HepG2 (cell line): Measurements from ENCODE around the gene KIFAP3. TPM values are rescaled to one million over a fixed set of nuclear protein-coding genes. Genes with fewer than 3 reads are reported as not detected.
A peak's percentile ranks its signal among the peaks of the same experiment; 100 is the strongest.

Experiments used
- CBX5 ChIP-seq: sonication (generic); formaldehyde crosslinking; IDR thresholded peaks from 2 replicates; pipeline ENCODE4 v1.4.0; 2020; ENCODE audit warnings: missing genetic modification reagents, borderline replicate concordance
- DPF2 ChIP-seq: sonication (generic); formaldehyde crosslinking; IDR thresholded peaks from 2 replicates; pipeline ENCODE4 v1.4.0; 2020; ENCODE audit warnings: mild to moderate bottlenecking, low read depth, missing genetic modification reagents, borderline replicate concordance
- EHMT2 ChIP-seq: fragments of 200-600 bp; sonication (generic); IDR thresholded peaks from 2 replicates; pipeline ENCODE4 v1.7.0; 2017; ENCODE audit warnings: antibody characterized with exemption, low read depth, low read length, borderline replicate concordance
- GABPA ChIP-seq, 2 experiments: IDR thresholded peaks; 2 replicates each; pipeline ENCODE4 v1.6.1; 2011 to 2016; ENCODE audit warnings: low read depth in 2 of 2, low read length in 1 of 2, missing biosample characterization in 1 of 2, missing genetic modification characterization in 1 of 2
- GTF2F1 ChIP-seq: fragments of 150-350 bp; IDR thresholded peaks from 2 replicates; pipeline ENCODE4 v1.6.1; 2014; ENCODE audit warnings: low read length
- KAT7 ChIP-seq: IDR thresholded peaks from 2 replicates; pipeline ENCODE4 v1.6.1; 2018; ENCODE audit warnings: borderline replicate concordance, missing compliant biosample characterization
- PPARG ChIP-seq: conservative IDR thresholded peaks from 2 replicates; pipeline ENCODE4 v1.6.1; 2016; ENCODE audit warnings: missing biosample characterization, missing genetic modification reagents
- PRDM4 ChIP-seq: sonication (generic); formaldehyde crosslinking; IDR thresholded peaks from 2 replicates; pipeline ENCODE4 v1.9.0; 2021; ENCODE audit warnings: missing genetic modification reagents, borderline replicate concordance
- RBFOX2 ChIP-seq: fragments of 200-400 bp; formaldehyde crosslinking; IDR thresholded peaks from 2 replicates; pipeline ENCODE4 v1.6.1; 2017; ENCODE audit warnings: low read depth, mild to moderate bottlenecking, low read length
- RBM22 ChIP-seq: fragments of 200-400 bp; formaldehyde crosslinking; optimal IDR thresholded peaks from 2 replicates; pipeline ENCODE3; 2017; ENCODE audit warnings: mild to moderate bottlenecking, low read length, moderate library complexity
- SETDB1 ChIP-seq: sonication (generic); formaldehyde crosslinking; IDR thresholded peaks from 2 replicates; pipeline ENCODE4 v1.5.1; 2020; ENCODE audit warnings: missing genetic modification reagents, mild to moderate bottlenecking, borderline replicate concordance
- SMARCE1 ChIP-seq: fragments of 450-650 bp; IDR thresholded peaks from 2 replicates; pipeline ENCODE4 v1.6.1; 2017; ENCODE audit warnings: borderline replicate concordance
- TEAD3 ChIP-seq: optimal IDR thresholded peaks from 2 replicates; pipeline ENCODE3; 2016; ENCODE audit warnings: borderline replicate concordance
- THAP11 ChIP-seq: IDR thresholded peaks from 2 replicates; pipeline ENCODE4 v1.6.1; 2016; ENCODE audit warnings: missing biosample characterization, missing genetic modification reagents
- ZBTB26 ChIP-seq: IDR thresholded peaks from 2 replicates; pipeline ENCODE4 v1.6.1; 2016; ENCODE audit warnings: missing compliant biosample characterization, missing genetic modification reagents, borderline replicate concordance
- ZBTB34 ChIP-seq: sonication (generic); formaldehyde crosslinking; IDR thresholded peaks from 2 replicates; pipeline ENCODE4 v1.8.0; 2022; ENCODE audit warnings: mild to moderate bottlenecking, missing genetic modification reagents
- ZBTB8A ChIP-seq: sonication (generic); formaldehyde crosslinking; IDR thresholded peaks from 2 replicates; pipeline ENCODE4 v1.4.0; 2020; ENCODE audit warnings: mild to moderate bottlenecking, low read depth, missing genetic modification reagents, borderline replicate concordance
- ZNF383 ChIP-seq: sonication (generic); formaldehyde crosslinking; IDR thresholded peaks from 2 replicates; pipeline ENCODE4 v1.4.0; 2020; ENCODE audit warnings: missing genetic modification reagents, mild to moderate bottlenecking, borderline replicate concordance
- ZNF564 ChIP-seq: sonication (generic); formaldehyde crosslinking; IDR thresholded peaks from 2 replicates; pipeline ENCODE4 v1.8.1; 2023; ENCODE audit warnings: mild to moderate bottlenecking, missing genetic modification reagents
- ZNF670 ChIP-seq: sonication (generic); formaldehyde crosslinking; IDR thresholded peaks from 2 replicates; pipeline ENCODE4 v1.8.0; 2022; ENCODE audit warnings: mild to moderate bottlenecking, missing genetic modification reagents, borderline replicate concordance
- ZNF7 ChIP-seq: IDR thresholded peaks from 2 replicates; pipeline ENCODE4 v1.6.1; 2016; ENCODE audit warnings: missing biosample characterization, missing genetic modification reagents
- ZNF747 ChIP-seq: sonication (generic); formaldehyde crosslinking; IDR thresholded peaks from 2 replicates; pipeline ENCODE4 v1.8.1; 2023; ENCODE audit warnings: missing genetic modification reagents, mild to moderate bottlenecking, borderline replicate concordance
- ZZZ3 ChIP-seq: sonication (generic); formaldehyde crosslinking; IDR thresholded peaks from 2 replicates; pipeline ENCODE4 v1.4.0; 2020; ENCODE audit warnings: missing genetic modification reagents, mild to moderate bottlenecking, borderline replicate concordance
- polyA plus RNA-seq, 8 experiments: library from polyadenylated mRNA; depleted of rRNA in 3 of 8; stranded (reverse) in 7 of 8; unstranded in 1 of 8; fragments of >200 nt; fragmentation: Illumina TruSeq in 4 of 8; extraction: Trizol in 4 of 8; gene quantifications; 2 replicates each; pipeline versions ENCODE4 v1.2.1 to v1.2.3, GENCODE V29; 2011 to 2016; ENCODE audit warnings: low read depth in 4 of 8, missing spikeins in 1 of 8, mixed read lengths in 1 of 8; ENCODE audit not compliant: insufficient read depth in 1 of 8
- total RNA-seq, 5 experiments: library from RNA; depleted of rRNA; stranded (reverse); fragments of >200 nt; fragmentation: Illumina TruSeq; extraction: Trizol; gene quantifications; 2 replicates each; pipeline ENCODE4 v1.2.3, GENCODE V29; 2016; ENCODE audit warnings: low read depth in 1 of 5
- TF ChIP-seq, protein P1 (sequence below): sonication (generic); formaldehyde crosslinking; IDR thresholded peaks from 2 replicates; pipeline ENCODE4 v1.5.1; 2020; ENCODE audit warnings: missing genetic modification reagents, mild to moderate bottlenecking, borderline replicate concordance

KIFAP3 gene
- total and polyA plus RNA-seq, 2 of the 13 experiments (the other 11 are each of a cell fraction or from before 2014, with no cell fraction given): 3.4 to 10.0 TPM

GRCh38 chr1:170074250-170075157, at the start of gene KIFAP3 (continued):
- TF ChIP-seq EHMT2: no peak
- peak; percentile 36; the same call in 1 of the 2 replicates for TF ChIP-seq CBX5 (CRISPR knock-in tag)
- TF ChIP-seq SMARCE1: no peak
- no peak for TF ChIP-seq PPARG (CRISPR knock-in tag)
- no peak for TF ChIP-seq ZBTB34 (CRISPR knock-in tag)
- no peak for TF ChIP-seq ZNF564
- TF ChIP-seq DPF2: no peak
- TF ChIP-seq, protein P1, sequence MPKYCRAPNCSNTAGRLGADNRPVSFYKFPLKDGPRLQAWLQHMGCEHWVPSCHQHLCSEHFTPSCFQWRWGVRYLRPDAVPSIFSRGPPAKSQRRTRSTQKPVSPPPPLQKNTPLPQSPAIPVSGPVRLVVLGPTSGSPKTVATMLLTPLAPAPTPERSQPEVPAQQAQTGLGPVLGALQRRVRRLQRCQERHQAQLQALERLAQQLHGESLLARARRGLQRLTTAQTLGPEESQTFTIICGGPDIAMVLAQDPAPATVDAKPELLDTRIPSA (CRISPR knock-in tag): no peak
- no peak for TF ChIP-seq ZNF383 (CRISPR knock-in tag)
- TF ChIP-seq GABPA (IDR thresholded peaks at IDR 0.05; ENCODE audit: low read depth, low read length): no peak
- TF ChIP-seq GABPA (CRISPR knock-in tag; IDR thresholded peaks at IDR 0.05; ENCODE audit: low read depth): peak; percentile 70
- TF ChIP-seq RBFOX2: peak; percentile 44
- no peak for TF ChIP-seq SETDB1 (CRISPR knock-in tag)
- TF ChIP-seq THAP11 (CRISPR knock-in tag): peak; percentile 86
- peak; percentile 45 for TF ChIP-seq TEAD3 (CRISPR knock-in tag)
- TF ChIP-seq ZNF670 (CRISPR knock-in tag): no peak
- peak; percentile 41; the same call in 1 of the 2 replicates for TF ChIP-seq ZNF747 (CRISPR knock-in tag)
- no peak for TF ChIP-seq PRDM4 (CRISPR knock-in tag)
- no peak for TF ChIP-seq ZBTB8A (CRISPR knock-in tag)
- TF ChIP-seq ZBTB26 (CRISPR knock-in tag): peak; percentile 50; the same call in 1 of the 2 replicates
- TF ChIP-seq ZZZ3: no peak
- TF ChIP-seq RBM22: no peak
- no peak for TF ChIP-seq ZNF7 (CRISPR knock-in tag)
- TF ChIP-seq GTF2F1: no peak
- TF ChIP-seq KAT7: peak; percentile 64; the same call in 1 of the 2 replicates
